ENCODE data around the gene ALG8.
A peak's percentile ranks its signal among the peaks of the same experiment; 100 is the strongest.

ALG8 gene

DNA sequence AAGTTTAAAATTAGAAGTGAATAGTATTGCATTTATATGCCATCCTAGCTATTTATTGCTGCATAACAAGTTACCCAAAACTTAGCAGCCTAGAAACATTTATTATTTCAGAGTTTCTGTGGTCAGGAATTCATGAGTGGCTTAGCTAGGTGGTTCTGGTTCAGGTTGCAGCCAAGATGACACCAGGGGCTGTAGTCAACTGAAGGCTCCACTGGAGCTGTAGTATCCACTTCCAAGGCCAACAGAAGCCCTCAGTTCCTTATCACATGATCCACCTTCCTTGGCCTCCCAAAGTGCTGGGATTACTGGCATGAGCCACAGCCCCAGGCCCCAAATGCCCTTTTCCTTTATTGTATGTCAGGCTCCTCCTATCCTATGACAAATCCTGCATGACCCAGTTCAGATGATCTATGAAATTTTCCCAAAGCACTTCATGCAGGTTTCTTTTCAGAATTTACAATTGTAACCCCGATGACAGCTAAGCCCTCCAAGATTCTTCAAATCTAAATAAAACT, 6.1 kb upstream of the ALG8 start:
- peaks cover 3% of the 10 kb centered on the region for H3K36me3 ChIP-seq (ENCODE audit: insufficient read depth, low read length)
- no peaks in the 10 kb centered on the region for H3K9me3 ChIP-seq (ENCODE audit: control insufficient read depth, insufficient read depth, low read length)
- no peaks in the 10 kb centered on the region for H3K4me1 ChIP-seq (ENCODE audit: insufficient read depth, low read length)
- H3K9ac ChIP-seq (ENCODE audit: low read depth, low read length): no peak overlapping the region

DNA sequence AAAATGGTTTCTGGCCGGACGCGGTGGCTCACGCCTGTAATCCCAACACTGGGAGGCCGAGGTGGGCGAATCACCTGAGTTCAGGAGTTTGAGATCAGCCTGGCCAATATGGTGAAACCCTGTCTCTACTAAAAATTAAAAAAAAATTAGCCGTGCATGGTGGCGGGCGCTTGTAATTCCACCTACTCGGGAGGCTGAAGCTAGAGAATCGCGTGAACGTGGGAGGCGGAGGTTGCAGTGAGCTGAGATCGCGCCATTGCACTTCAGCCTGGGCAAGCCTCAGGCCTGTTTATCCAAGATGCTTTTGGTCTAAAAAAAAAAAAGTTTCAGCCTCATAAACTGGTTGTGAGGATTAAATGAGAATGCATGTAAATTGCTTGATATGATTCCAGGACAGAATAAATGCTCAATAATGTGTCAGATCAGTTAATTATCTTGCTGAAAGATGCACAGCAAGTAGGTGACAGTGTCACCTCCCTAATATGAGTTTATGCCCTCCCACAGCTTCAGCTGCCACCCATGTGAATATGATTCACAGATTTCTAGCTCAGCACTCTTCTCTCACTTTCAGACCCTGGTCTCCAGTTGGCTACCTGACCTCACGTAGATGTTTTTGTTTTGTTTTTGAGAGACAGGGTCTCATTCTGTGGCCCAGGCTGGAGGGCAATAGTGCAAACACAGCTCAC, 1.1 kb upstream of the ALG8 start:
- H3K4me1 ChIP-seq (ENCODE audit: insufficient read depth, low read length): no peaks in the 10 kb centered on the region
- H3K36me3 ChIP-seq (ENCODE audit: insufficient read depth, low read length): peaks cover 3% of the 10 kb centered on the region
- H3K9me3 ChIP-seq (ENCODE audit: control insufficient read depth, insufficient read depth, low read length): no peaks in the 10 kb centered on the region
- peak overlapping the region; percentile 97 for H3K9ac ChIP-seq (ENCODE audit: low read depth, low read length)

GRCh38 chr11:78138694-78139421, 568 bp downstream of the ALG8 start:
- Histone ChIP-seq H3K9me3 (ENCODE audit: control insufficient read depth, insufficient read depth, low read length) (no peaks in the 10 kb centered on the region), H3K4me1 (ENCODE audit: insufficient read depth, low read length) (no peaks in the 10 kb centered on the region), H3K36me3 (ENCODE audit: insufficient read depth, low read length) (peaks cover 3% of the 10 kb centered on the region), H3K9ac (ENCODE audit: low read depth, low read length) (peak overlapping the region; percentile 97)

GRCh38 chr11:78138291-78138690, 1.1 kb downstream of the ALG8 start:
- Histone ChIP-seq H3K9ac (ENCODE audit: low read depth, low read length) (peak overlapping the region; percentile 97; the same call in 1 of the 2 replicates), H3K36me3 (ENCODE audit: insufficient read depth, low read length) (peaks cover 3% of the 10 kb centered on the region), H3K4me1 (ENCODE audit: insufficient read depth, low read length) (no peaks in the 10 kb centered on the region), H3K9me3 (ENCODE audit: control insufficient read depth, insufficient read depth, low read length) (no peaks in the 10 kb centered on the region)

DNA sequence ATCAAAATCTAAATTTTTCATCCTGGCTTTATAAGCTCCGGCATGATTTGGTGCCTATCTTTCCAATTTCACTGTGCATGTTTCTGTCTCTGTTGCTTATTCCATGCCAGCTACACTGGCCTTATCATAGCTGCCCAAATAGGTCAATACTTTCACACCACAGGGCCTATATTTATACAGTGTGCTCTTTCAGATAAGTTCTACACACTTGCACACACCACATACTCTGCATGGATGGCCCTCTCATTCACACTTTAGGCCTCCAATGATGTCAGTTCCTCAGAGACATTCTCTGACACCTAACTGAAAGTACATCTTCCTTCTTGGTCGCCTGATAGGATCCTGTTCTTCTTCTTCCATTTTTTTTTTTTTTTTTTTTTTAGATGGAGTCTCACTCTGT, 7.0 kb downstream of the ALG8 start:
- no peaks in the 10 kb centered on the region for H3K9me3 ChIP-seq (ENCODE audit: control insufficient read depth, insufficient read depth, low read length)

DNA sequence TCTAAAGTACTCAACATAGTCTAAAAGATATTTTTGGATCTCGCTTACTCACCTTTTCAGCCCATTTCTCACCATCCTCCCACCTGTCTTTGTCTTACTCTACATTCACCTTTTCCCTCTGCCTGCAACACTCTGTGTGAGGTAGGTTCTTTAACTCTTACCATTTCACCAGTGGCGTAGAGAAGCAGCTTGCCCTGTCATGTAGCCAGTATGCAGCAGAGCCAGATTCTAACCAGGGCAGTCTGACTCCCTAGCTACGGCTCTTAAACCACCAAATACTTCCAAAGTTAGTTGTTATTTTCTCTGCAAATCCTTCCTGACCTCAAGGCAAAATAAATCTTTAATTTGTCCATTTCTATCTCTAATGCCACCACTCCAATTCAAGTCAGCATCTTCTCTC, 7.5 kb downstream of the ALG8 start:
- H3K9ac ChIP-seq (ENCODE audit: low read depth, low read length): no peak overlapping the region
- no peaks in the 10 kb centered on the region for H3K9me3 ChIP-seq (ENCODE audit: control insufficient read depth, insufficient read depth, low read length)
- H3K36me3 ChIP-seq (ENCODE audit: insufficient read depth, low read length): no peaks in the 10 kb centered on the region
- no peaks in the 10 kb centered on the region for H3K4me1 ChIP-seq (ENCODE audit: insufficient read depth, low read length)

More for the DNA sequence above, 7.0 kb downstream of the ALG8 start:
- H3K9ac ChIP-seq (ENCODE audit: low read depth, low read length): no peak overlapping the region
- no peaks in the 10 kb centered on the region for H3K4me1 ChIP-seq (ENCODE audit: insufficient read depth, low read length)
- no peaks in the 10 kb centered on the region for H3K36me3 ChIP-seq (ENCODE audit: insufficient read depth, low read length)

- H3K36me3 ChIP-seq (ENCODE audit: insufficient read depth, low read length): no peaks in the 10 kb centered on the region
- H3K9ac ChIP-seq (ENCODE audit: low read depth, low read length): no peak overlapping the region
- no peaks in the 10 kb centered on the region for H3K9me3 ChIP-seq (ENCODE audit: control insufficient read depth, insufficient read depth, low read length)
- no peaks in the 10 kb centered on the region for H3K4me1 ChIP-seq (ENCODE audit: insufficient read depth, low read length)
Observed at GRCh38 chr11:78127403-78127802, 12.0 kb downstream of the ALG8 start.

- Histone ChIP-seq H3K9ac (ENCODE audit: low read depth, low read length) (no peak overlapping the region), H3K36me3 (ENCODE audit: insufficient read depth, low read length) (peaks cover 3% of the 10 kb centered on the region), H3K4me1 (ENCODE audit: insufficient read depth, low read length) (no peaks in the 10 kb centered on the region)
Observed at GRCh38 chr11:78112582-78113275, 26.7 kb downstream of the ALG8 start.

GRCh38 chr11:78111298-78111697, 28.1 kb downstream of the ALG8 start:
- Histone ChIP-seq H3K9me3 (ENCODE audit: control insufficient read depth, insufficient read depth, low read length) (no peaks in the 10 kb centered on the region), H3K9ac (ENCODE audit: low read depth, low read length) (no peak overlapping the region), H3K36me3 (ENCODE audit: insufficient read depth, low read length) (peaks cover 8% of the 10 kb centered on the region), H3K4me1 (ENCODE audit: insufficient read depth, low read length) (no peaks in the 10 kb centered on the region)

More at GRCh38 chr11:78112582-78113275, 26.7 kb downstream of the ALG8 start:
- H3K9me3 ChIP-seq (ENCODE audit: control insufficient read depth, insufficient read depth, low read length): no peaks in the 10 kb centered on the region

GRCh38 chr11:78110830-78111229, 28.6 kb downstream of the ALG8 start:
- H3K9me3 ChIP-seq (ENCODE audit: control insufficient read depth, insufficient read depth, low read length): no peaks in the 10 kb centered on the region
- H3K4me1 ChIP-seq (ENCODE audit: insufficient read depth, low read length): no peaks in the 10 kb centered on the region
- H3K36me3 ChIP-seq (ENCODE audit: insufficient read depth, low read length): peaks cover 8% of the 10 kb centered on the region
- H3K9ac ChIP-seq (ENCODE audit: low read depth, low read length): no peak overlapping the region

- Histone ChIP-seq H3K9me3 (ENCODE audit: control insufficient read depth, insufficient read depth, low read length) (no peaks in the 10 kb centered on the region), H3K9ac (ENCODE audit: low read depth, low read length) (no peak overlapping the region), H3K36me3 (ENCODE audit: insufficient read depth, low read length) (peaks cover 8% of the 10 kb centered on the region), H3K4me1 (ENCODE audit: insufficient read depth, low read length) (no peaks in the 10 kb centered on the region)
Observed at GRCh38 chr11:78110351-78110750, 29.1 kb downstream of the ALG8 start.

DNA sequence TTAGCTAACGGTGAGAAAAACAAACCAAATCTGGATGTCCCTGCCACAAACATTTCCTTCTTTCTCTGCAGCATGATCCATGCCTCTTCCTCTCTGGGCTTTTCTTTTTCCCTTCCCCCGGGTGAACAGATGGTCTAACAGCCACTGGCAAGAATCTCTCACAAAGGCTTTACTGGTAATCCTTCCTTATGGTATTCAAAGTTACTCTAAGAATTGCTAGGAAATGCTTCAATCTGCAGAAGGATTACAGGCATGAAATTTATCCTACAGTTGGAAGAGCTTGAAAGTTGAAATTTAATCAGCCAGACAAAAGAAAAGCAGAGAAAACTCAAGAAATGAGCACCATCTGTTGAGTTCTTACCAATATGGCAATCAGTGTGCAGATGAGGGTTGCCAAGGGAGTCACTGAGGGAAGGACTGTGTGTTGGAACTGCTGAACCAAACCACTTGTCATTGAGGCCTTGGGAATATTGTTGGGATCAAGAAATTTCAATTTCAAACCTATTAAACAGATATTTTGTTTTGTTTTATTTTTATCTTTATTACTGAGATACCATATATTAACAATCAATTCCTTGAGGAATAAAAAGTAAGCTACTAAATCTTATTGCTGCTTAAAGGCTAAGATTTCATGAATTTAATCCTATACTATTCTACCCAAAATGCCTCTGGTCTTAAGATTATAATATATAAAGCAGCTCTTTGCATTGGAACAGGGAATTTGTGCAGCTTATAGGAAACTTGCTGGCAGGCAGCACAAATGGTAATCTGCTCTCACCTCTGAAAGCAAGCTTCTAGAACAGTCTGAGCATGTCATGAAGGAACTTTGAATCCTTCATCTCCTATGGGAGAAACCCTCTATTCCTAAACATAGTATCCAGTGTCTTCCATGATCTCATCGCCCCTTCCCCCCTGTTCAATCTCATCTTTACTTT, 30.1 kb downstream of the ALG8 start:
- H3K9ac ChIP-seq (ENCODE audit: low read depth, low read length): no peak overlapping the region
- H3K9me3 ChIP-seq (ENCODE audit: control insufficient read depth, insufficient read depth, low read length): no peaks in the 10 kb centered on the region
- peaks cover 8% of the 10 kb centered on the region for H3K36me3 ChIP-seq (ENCODE audit: insufficient read depth, low read length)
- H3K4me1 ChIP-seq (ENCODE audit: insufficient read depth, low read length): no peaks in the 10 kb centered on the region

GRCh38 chr11:78100676-78101472, 38.6 kb downstream of the ALG8 start:
- Histone ChIP-seq H3K9me3 (ENCODE audit: control insufficient read depth, insufficient read depth, low read length) (no peaks in the 10 kb centered on the region), H3K4me1 (ENCODE audit: insufficient read depth, low read length) (no peaks in the 10 kb centered on the region), H3K36me3 (ENCODE audit: insufficient read depth, low read length) (peaks cover 9% of the 10 kb centered on the region), H3K9ac (ENCODE audit: low read depth, low read length) (no peak overlapping the region)
